Ishikawa (cell line): ENCODE measurements around the gene LYRM1.

Experiments
- CEBPB ChIP-seq: IDR thresholded peaks from 2 replicates; pipeline ENCODE4 v1.6.1; 2012
- CREB1 ChIP-seq: IDR thresholded peaks from 2 replicates; pipeline ENCODE4 v1.6.1; 2012; ENCODE audit warnings: low read depth
- EGR1 ChIP-seq: IDR thresholded peaks from 2 replicates; pipeline ENCODE4 v1.6.1; 2012
- EP300 ChIP-seq: IDR thresholded peaks from 2 replicates; pipeline ENCODE4 v1.6.1; 2012; ENCODE audit warnings: borderline replicate concordance
- FOXM1 ChIP-seq: IDR thresholded peaks from 2 replicates; pipeline ENCODE4 v1.6.1; 2012; ENCODE audit warnings: low read depth, borderline replicate concordance
- NFIC ChIP-seq: IDR thresholded peaks from 2 replicates; pipeline ENCODE4 v1.6.1; 2012
- RAD21 ChIP-seq: IDR thresholded peaks from 2 replicates; pipeline ENCODE4 v1.6.1; 2012; ENCODE audit warnings: low read depth
- REST ChIP-seq: IDR thresholded peaks from 2 replicates; pipeline ENCODE4 v1.6.1; 2012; ENCODE audit warnings: low read depth, mild to moderate bottlenecking
- TAF1 ChIP-seq: IDR thresholded peaks from 2 replicates; pipeline ENCODE4 v1.6.1; 2012; ENCODE audit warnings: low read depth, mild to moderate bottlenecking
- TCF12 ChIP-seq: IDR thresholded peaks from 2 replicates; pipeline ENCODE4 v1.6.1; 2012; ENCODE audit warnings: low read depth
- TEAD4 ChIP-seq: IDR thresholded peaks from 2 replicates; pipeline ENCODE4 v1.6.1; 2012
- YY1 ChIP-seq: IDR thresholded peaks from 2 replicates; pipeline ENCODE4 v1.6.1; 2012; ENCODE audit warnings: low read depth
- ZBTB7A ChIP-seq: IDR thresholded peaks from 2 replicates; pipeline ENCODE4 v1.6.1; 2012; ENCODE audit warnings: low read depth
- TF ChIP-seq, protein P1 (sequence below): IDR thresholded peaks from 2 replicates; pipeline ENCODE4 v1.6.1; 2012
- TF ChIP-seq, protein P2 (sequence below): IDR thresholded peaks from 2 replicates; pipeline ENCODE4 v1.6.1; 2012

The LYRM1 gene

DNA sequence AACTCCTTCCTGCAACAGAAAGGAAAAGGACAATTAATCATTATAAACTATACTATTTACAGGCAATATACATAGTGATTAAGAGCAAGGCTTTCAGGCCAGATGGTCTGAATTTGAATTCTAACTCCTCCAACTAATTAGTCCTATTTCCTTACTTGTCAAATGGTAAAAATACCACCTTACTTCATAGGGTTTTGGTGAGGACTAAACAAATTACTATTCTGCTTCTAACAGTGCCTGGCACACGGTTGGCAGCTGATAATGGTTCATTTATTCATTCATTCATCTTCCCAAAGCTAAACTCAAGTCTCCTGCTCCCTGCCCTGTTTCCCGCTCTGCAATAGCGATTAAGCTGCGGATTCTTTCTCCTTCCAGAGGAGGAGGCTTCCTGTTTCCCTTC is 40.2 kb upstream of the LYRM1 start:
- TF ChIP-seq CREB1 (no peak), RAD21 (no peak), EGR1 (no peak), NFIC (no peak), FOXM1 (no peak), CEBPB (no peak), YY1 (no peak), TAF1 (no peak), TEAD4 (no peak), EP300 (no peak)
- TF ChIP-seq, protein P1, sequence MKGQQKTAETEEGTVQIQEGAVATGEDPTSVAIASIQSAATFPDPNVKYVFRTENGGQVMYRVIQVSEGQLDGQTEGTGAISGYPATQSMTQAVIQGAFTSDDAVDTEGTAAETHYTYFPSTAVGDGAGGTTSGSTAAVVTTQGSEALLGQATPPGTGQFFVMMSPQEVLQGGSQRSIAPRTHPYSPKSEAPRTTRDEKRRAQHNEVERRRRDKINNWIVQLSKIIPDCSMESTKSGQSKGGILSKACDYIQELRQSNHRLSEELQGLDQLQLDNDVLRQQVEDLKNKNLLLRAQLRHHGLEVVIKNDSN, result no peak
- TF ChIP-seq, protein P2, sequence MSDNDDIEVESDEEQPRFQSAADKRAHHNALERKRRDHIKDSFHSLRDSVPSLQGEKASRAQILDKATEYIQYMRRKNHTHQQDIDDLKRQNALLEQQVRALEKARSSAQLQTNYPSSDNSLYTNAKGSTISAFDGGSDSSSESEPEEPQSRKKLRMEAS, result no peak

DNA sequence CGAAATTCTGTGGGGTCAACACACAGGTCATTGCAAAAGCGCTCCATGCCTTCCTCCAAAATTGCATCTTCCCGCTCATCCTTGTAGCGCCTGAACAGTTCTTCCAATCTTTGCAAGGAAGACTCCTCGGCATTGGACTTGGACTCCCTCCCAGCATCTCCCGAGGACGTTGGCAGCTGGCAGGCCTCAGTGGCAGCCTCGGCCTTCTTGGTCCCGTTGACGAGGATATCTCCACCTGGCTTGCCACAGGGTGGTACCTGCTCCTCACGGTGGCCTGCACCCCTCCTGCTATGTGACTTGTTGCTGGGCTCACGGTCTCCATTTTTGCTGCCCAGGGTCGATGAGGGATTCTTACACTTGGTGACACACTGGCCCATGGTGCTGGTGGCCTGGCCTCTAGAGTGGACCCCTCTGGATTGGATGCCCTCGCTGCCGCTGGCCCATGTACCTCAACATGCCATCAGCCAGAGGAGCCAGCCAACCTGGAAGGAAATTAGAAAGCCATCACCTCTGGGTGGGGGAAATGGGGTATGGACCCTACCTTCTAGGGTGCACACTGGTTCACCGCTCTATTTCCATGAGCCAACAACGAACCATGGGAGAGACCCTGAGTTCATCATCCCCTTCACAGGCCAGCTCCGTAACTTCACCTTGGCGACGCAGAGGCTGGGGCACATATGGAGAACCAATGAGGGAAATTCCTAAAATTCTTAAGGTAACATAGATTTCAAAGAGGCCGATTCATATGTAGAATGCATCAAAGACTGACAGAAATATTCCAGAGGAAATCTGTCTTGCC is 38.2 kb upstream of the LYRM1 start:
- TF ChIP-seq ZBTB7A (no peak), TAF1 (no peak), NFIC (no peak), TEAD4 (no peak), FOXM1 (no peak), YY1 (no peak), CREB1 (no peak), CEBPB (no peak), EGR1 (no peak), REST (no peak), EP300 (no peak), TCF12 (no peak), RAD21 (no peak)
- TF ChIP-seq, protein P2, result no peak
- TF ChIP-seq, protein P1, result no peak

DNA sequence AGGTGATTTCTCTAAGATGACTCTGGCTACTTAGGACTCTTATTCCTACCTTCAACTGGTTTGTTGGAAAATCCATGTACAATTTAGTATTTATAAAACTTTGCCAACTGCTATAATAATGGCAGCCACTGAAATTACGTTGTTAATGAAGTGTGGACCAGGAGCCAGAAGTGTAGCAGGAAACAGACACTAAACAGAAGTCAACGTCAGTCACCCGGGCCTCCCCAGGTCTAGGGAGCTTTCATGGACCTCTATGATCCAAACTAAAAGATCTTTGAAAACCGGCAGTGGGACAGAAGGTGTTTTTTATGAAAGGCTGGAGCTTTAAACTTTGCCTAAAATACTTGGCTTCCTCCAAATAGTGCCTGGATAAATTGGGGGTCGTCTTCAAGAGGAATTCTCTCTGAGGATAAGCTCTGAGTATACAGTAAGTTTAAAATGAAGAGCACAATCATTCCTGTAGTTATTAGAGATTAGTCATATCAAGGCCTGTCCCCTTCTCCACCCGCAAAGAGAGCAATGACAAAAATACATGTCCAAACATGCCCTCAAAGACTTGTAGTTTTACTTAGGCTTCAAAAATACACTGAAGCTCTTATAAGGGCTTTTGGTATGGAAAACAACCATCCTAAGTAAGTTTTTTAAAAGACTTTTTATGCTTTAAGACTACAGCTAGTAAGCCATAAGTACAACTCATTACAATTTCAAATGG is 35.0 kb upstream of the LYRM1 start:
- TF ChIP-seq NFIC (no peak), FOXM1 (no peak)

DNA sequence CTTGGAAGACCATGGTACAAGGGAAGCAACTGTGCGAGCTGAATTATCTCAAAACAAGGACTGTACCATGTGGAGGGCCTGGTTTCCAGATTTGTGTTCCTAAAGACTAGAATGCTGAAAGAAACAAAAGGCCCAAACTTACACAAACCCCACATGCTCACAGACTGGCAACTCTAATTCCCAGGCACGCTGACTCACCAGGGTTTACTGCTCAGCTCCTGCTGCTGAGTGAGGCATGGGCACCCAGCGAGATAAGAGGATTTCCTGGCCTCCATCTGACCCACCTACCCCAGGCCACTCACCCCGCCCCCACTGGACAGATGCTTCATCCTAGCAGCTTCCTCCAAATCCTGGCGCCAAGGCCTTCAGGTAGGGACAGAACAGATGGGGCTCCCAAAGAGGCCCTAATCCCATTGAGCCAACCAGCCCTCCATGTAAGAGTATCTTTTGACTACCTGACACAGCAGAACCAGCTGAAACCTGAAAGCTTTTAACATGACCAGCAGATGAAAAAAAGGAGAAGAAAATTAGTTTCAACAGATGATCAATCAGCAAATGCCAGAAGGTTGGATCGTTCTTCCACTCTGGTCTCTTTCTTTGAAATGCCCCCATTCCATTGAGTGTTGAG is 34.3 kb upstream of the LYRM1 start:
- TF ChIP-seq NFIC (no peak), EGR1 (no peak), TCF12 (no peak)
- TF ChIP-seq, protein P1, result no peak

GRCh38 chr16:20866801-20867200 is 33.8 kb upstream of the LYRM1 start:
- TF ChIP-seq NFIC, result no peak
- no peak for TF ChIP-seq FOXM1

DNA sequence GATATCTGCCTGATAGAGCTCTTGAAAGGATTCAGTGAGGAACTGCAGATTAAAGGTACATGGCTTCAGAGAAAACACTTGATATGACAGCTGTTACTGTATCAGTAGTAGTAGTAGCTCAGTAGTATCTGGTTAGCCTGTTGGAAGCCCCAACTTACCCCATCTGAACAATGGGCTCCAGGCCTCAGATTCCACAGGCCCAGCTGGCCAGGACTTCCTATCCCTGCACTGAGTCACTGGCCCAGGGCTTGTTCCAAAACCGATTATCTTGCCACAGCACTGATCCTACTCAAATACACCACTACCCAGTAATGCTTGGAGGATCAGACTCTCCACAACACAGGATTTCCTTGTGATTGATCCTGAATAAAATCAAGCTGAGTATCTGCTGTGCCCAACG is 33.0 kb upstream of the LYRM1 start:
- TF ChIP-seq EGR1, result no peak
- TF ChIP-seq RAD21, result no peak
- TF ChIP-seq TAF1, result no peak
- no peak for TF ChIP-seq ZBTB7A
- no peak for TF ChIP-seq FOXM1
- TF ChIP-seq, protein P1, result no peak

DNA sequence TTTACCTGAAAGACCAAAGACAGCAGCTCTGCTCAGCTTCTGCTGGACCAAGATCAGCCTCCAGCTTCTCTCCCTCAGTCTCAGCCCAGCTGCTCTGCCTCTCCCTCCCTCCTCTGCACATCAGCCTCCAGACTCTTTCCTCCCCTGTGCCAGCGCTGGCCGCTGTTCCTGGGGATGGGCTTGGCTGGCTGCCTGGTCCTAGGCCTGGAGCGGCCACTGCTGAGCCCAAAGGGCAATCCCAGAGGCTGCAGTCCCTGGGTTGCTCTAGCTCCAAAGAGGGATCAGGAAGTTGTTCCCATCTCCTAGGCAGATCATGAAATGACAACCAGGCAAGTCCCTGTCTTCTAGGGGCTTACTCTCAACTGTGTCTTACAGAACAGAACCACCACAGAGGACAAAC is 31.7 kb upstream of the LYRM1 start:
- no peak for TF ChIP-seq YY1
- TF ChIP-seq CEBPB, result no peak
- TF ChIP-seq NFIC, result no peak; the same call in 1 of the 2 replicates
